KG1 (cell line): ENCODE results near the gene RAD51B.
"Not testable (repeated sequence)": the region's sequence is repeated elsewhere in the genome, so short reads cannot be mapped to it uniquely, and the experiment has no call there.

Experiments used
- DNase-seq: peaks from one replicate; lab custom pipeline; 2025; lab: John Stamatoyannopoulos, UW

Gene RAD51B

GRCh38 chr14:68112442-68112841 is 292.9 kb downstream of the RAD51B start:
- no peak for DNase-seq

GRCh38 chr14:68113343-68113930 is 293.9 kb downstream of the RAD51B start:
- DNase-seq = no peak

- not testable (repeated sequence) for DNase-seq
Measured at GRCh38 chr14:68115952-68116351, 296.4 kb downstream of the RAD51B start.

GRCh38 chr14:68122651-68123050 is 303.1 kb downstream of the RAD51B start:
- no peak for DNase-seq

GRCh38 chr14:68124050-68124449 is 304.5 kb downstream of the RAD51B start:
- DNase-seq = no peak

GRCh38 chr14:68124979-68125731 is 305.6 kb downstream of the RAD51B start:
- DNase-seq = no peak

- DNase-seq = no peak
Measured at GRCh38 chr14:68127166-68127565, 307.6 kb downstream of the RAD51B start.

GRCh38 chr14:68131907-68132306 is 312.3 kb downstream of the RAD51B start:
- DNase-seq = no peak

GRCh38 chr14:68132563-68133121 is 313.1 kb downstream of the RAD51B start:
- no peak for DNase-seq

- DNase-seq = no peak
Measured at GRCh38 chr14:68133856-68134255, 314.3 kb downstream of the RAD51B start.

GRCh38 chr14:68135028-68135427 is 315.4 kb downstream of the RAD51B start:
- no peak for DNase-seq

- DNase-seq = no peak
Measured at GRCh38 chr14:68135566-68135965, 316.0 kb downstream of the RAD51B start.

GRCh38 chr14:68137704-68138619 is 318.4 kb downstream of the RAD51B start:
- DNase-seq = no peak

- DNase-seq = no peak
Measured at GRCh38 chr14:68139431-68140075, 320.0 kb downstream of the RAD51B start.

- DNase-seq = no peak
Measured at GRCh38 chr14:68140076-68140741, 320.6 kb downstream of the RAD51B start.

GRCh38 chr14:68140806-68141205 is 321.2 kb downstream of the RAD51B start:
- DNase-seq = no peak

GRCh38 chr14:68141281-68142088 is 321.9 kb downstream of the RAD51B start:
- DNase-seq = no peak

- peak; percentile 60 for DNase-seq
Measured at GRCh38 chr14:68143341-68143841, 323.8 kb downstream of the RAD51B start.

- DNase-seq = no peak
Measured at GRCh38 chr14:68144051-68144681, 324.6 kb downstream of the RAD51B start.

GRCh38 chr14:68145036-68145435 is 325.5 kb downstream of the RAD51B start:
- DNase-seq = no peak
